AG10803 (cell line): ENCODE measurements around the gene VEZF1.

Experiments
- DNase-seq: peaks from one replicate; pipeline ENCODE4 v3.0.0; 2010; ENCODE audit warnings: low read depth
- H3K4me3 ChIP-seq: 2 replicates; pipeline ENCODE4 v1.5.1; 2011; ENCODE audit warnings: mild to moderate bottlenecking, low read length, control low read depth
- TF ChIP-seq, protein P1 (sequence below): conservative IDR thresholded peaks from 2 replicates; pipeline ENCODE4 v1.5.1; 2011; ENCODE audit warnings: mild to moderate bottlenecking, low read length, control low read depth, inconsistent platforms

VEZF1 gene

GRCh38 chr17:57972151-57972550, 15.9 kb downstream of the VEZF1 start:
- no peak for DNase-seq
- TF ChIP-seq, protein P1, sequence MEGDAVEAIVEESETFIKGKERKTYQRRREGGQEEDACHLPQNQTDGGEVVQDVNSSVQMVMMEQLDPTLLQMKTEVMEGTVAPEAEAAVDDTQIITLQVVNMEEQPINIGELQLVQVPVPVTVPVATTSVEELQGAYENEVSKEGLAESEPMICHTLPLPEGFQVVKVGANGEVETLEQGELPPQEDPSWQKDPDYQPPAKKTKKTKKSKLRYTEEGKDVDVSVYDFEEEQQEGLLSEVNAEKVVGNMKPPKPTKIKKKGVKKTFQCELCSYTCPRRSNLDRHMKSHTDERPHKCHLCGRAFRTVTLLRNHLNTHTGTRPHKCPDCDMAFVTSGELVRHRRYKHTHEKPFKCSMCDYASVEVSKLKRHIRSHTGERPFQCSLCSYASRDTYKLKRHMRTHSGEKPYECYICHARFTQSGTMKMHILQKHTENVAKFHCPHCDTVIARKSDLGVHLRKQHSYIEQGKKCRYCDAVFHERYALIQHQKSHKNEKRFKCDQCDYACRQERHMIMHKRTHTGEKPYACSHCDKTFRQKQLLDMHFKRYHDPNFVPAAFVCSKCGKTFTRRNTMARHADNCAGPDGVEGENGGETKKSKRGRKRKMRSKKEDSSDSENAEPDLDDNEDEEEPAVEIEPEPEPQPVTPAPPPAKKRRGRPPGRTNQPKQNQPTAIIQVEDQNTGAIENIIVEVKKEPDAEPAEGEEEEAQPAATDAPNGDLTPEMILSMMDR = no peak
- H3K4me3 ChIP-seq = no peak overlapping the region

- DNase-seq = no peak
- TF ChIP-seq, protein P1 = no peak
These were observed 16.5 kb downstream of the VEZF1 start for GRCh38 chr17:57971572-57971971.

GRCh38 chr17:57970710-57971109, 17.3 kb downstream of the VEZF1 start:
- TF ChIP-seq, protein P1 = no peak
- H3K4me3 ChIP-seq = no peak overlapping the region
- DNase-seq = peak; percentile 81

More at GRCh38 chr17:57971572-57971971, 16.5 kb downstream of the VEZF1 start:
- no peak overlapping the region for H3K4me3 ChIP-seq

GRCh38 chr17:57968456-57968855, 19.6 kb downstream of the VEZF1 start:
- no peak for DNase-seq
- TF ChIP-seq, protein P1 = no peak
- H3K4me3 ChIP-seq = no peak overlapping the region

DNA sequence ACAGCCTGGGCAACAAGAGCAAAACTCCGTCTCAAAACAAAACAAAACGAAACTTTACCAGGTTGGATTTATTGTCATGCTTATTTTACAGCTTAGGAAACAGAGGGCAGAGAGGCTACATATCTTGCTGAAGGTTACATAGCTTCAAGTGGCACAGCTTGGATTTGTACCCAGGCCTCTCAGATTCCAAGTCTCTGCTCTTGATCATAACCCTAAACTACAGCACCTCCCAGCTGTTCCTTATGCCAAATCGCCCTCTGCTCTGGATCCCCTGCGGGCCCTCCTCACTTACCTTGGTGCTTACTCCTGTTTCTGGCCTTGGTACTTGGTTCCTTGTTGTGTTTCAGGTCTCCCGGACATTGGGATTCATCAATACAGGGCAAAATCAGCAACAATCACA, 21.2 kb downstream of the VEZF1 start:
- no peak overlapping the region for H3K4me3 ChIP-seq
- TF ChIP-seq, protein P1 = no peak
- no peak for DNase-seq

GRCh38 chr17:57966246-57966645, 21.8 kb downstream of the VEZF1 start:
- DNase-seq = no peak
- H3K4me3 ChIP-seq = no peak overlapping the region
- TF ChIP-seq, protein P1 = no peak

GRCh38 chr17:57965521-57966160, 22.4 kb downstream of the VEZF1 start:
- no peak for DNase-seq
- TF ChIP-seq, protein P1 = no peak
- H3K4me3 ChIP-seq = no peak overlapping the region
